Activated CD8-positive, alpha-beta T cell treated with anti-CD3 and anti-CD28 coated beads for 36 hours (primary cell): ENCODE results near the gene USP21. TPM values are rescaled to one million over a fixed set of nuclear protein-coding genes. Genes with fewer than 3 reads are reported as not detected.

Experiments
- ATAC-seq: fragments of 200-7000 bp; cut with Tn5 transposase; one replicate; pipeline ENCODE4 v1.10.0; 2021; ENCODE audit warnings: mild to moderate bottlenecking, moderate library complexity
- CTCF ChIA-PET: fragments of 350-600 bp; sonication (Branson Sonifier 250); formaldehyde crosslinking; loops from one replicate; lab custom pipeline; 2021; ENCODE audit warnings: antibody characterized with exemption; lab: Charles Lee
- POLR2A ChIA-PET: fragments of 350-600 bp; sonication (Branson Sonifier 250); formaldehyde crosslinking; loops from one replicate; lab custom pipeline; 2021; ENCODE audit warnings: antibody characterized with exemption; lab: Charles Lee
- DNase-seq: peaks from one replicate; pipeline ENCODE4 v3.0.0-alpha.2; 2020
- H3K27ac Mint-ChIP-seq: one replicate; pipeline ENCODE4 v1.8.0; 2021; ENCODE audit warnings: mild to moderate bottlenecking, mixed read lengths
- H3K27me3 Mint-ChIP-seq: one replicate; pipeline ENCODE4 v1.8.0; 2021; ENCODE audit warnings: mixed read lengths
- H3K36me3 Mint-ChIP-seq: one replicate; pipeline ENCODE4 v1.8.0; 2021; ENCODE audit warnings: low read depth, mixed read lengths
- H3K4me1 Mint-ChIP-seq: one replicate; pipeline ENCODE4 v1.8.0; 2021; ENCODE audit warnings: low read depth, mixed read lengths
- H3K4me3 Mint-ChIP-seq: one replicate; pipeline ENCODE4 v1.8.0; 2021; ENCODE audit warnings: mild to moderate bottlenecking, moderate library complexity, mixed read lengths
- H3K9me3 Mint-ChIP-seq: one replicate; pipeline ENCODE4 v1.8.0; 2021; ENCODE audit warnings: mixed read lengths
- intact Hi-C: fragments of 100-400 bp; cut with micrococcal nuclease; formaldehyde crosslinking; loops from one replicate; pipeline ENCODE4 v1.10.0; 2022
- total RNA-seq, 2 experiments: library from RNA; stranded (reverse); gene quantifications; one replicate each; pipeline ENCODE4 v1.2.3, GENCODE V29; 2021
- TF ChIP-seq, protein P1 (sequence below): fragments of 200-600 bp; IDR thresholded peaks from one replicate; pipeline ENCODE4 v1.8.0; 2022; ENCODE audit warnings: antibody characterized with exemption, mild to moderate bottlenecking

The USP21 gene
- total RNA-seq, 2 experiments from 2014 or later = 24.4 to 26.7 TPM

DNA sequence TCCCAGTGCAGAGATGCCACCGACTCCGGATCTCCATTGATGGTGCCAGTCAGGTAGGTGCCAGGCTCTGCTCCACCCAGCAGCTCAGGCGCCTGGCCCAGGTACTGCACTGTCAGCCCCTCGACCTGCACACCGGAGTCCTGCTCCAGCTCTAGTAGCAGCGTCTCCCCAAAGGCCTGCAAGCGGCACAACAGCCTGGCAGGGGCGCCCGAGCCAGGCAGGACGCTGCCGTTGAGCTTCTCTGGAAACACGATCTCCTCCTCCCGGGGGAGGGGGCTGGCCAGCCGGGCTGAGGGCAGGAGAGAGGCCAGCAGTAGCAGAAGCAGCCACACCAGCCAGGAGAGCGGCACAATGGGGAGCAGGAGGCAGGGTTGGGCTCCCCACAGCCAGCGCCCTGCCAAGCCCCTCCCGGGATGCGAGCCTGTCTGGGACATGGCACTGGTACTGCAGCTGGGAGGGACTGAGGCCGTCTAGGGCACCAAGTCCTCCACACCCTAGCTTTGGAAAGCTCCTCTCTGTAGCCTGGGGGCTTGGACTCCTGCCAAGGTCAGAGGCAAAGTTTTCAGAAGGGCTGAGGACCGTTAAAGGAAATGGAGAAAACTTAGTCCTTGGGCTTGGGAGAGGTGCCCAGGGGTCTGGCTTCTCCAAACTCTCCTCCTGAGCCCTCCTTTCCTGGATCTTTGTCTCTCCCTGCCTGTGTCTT is 39.0 kb downstream of the USP21 start:
- ATAC-seq (no peak), DNase-seq (no peak)
- peak overlapping the region; percentile 26 for H3K27ac Mint-ChIP-seq
- intact Hi-C loops = loop anchor here (10.0 kb wide), 1 partner anchor 106 kb away; the partner anchor contains the start of gene MPZ
- POLR2A ChIA-PET = interaction anchor here (1.2 to 6.3 kb wide), 2 partner anchors 21 to 24 kb away, joined by 3 to 82 read pairs; partner anchors contain the start of genes APOA2 and TOMM40L
- H3K4me3 Mint-ChIP-seq = no peak overlapping the region
- peaks cover 38% of the 10 kb centered on the region for H3K4me1 Mint-ChIP-seq
- CTCF ChIA-PET = interaction anchor here (0.8 to 18.7 kb wide), 2 partner anchors 25 to 184 kb away, joined by 5 to 306 read pairs; partner anchors contain the start of genes APOA2 and TOMM40L
- TF ChIP-seq, protein P1, sequence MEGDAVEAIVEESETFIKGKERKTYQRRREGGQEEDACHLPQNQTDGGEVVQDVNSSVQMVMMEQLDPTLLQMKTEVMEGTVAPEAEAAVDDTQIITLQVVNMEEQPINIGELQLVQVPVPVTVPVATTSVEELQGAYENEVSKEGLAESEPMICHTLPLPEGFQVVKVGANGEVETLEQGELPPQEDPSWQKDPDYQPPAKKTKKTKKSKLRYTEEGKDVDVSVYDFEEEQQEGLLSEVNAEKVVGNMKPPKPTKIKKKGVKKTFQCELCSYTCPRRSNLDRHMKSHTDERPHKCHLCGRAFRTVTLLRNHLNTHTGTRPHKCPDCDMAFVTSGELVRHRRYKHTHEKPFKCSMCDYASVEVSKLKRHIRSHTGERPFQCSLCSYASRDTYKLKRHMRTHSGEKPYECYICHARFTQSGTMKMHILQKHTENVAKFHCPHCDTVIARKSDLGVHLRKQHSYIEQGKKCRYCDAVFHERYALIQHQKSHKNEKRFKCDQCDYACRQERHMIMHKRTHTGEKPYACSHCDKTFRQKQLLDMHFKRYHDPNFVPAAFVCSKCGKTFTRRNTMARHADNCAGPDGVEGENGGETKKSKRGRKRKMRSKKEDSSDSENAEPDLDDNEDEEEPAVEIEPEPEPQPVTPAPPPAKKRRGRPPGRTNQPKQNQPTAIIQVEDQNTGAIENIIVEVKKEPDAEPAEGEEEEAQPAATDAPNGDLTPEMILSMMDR = no peak
- H3K9me3 Mint-ChIP-seq = no peaks in the 10 kb centered on the region
- H3K36me3 Mint-ChIP-seq = peaks cover 7% of the 10 kb centered on the region
- H3K27me3 Mint-ChIP-seq = no peaks in the 10 kb centered on the region

DNA sequence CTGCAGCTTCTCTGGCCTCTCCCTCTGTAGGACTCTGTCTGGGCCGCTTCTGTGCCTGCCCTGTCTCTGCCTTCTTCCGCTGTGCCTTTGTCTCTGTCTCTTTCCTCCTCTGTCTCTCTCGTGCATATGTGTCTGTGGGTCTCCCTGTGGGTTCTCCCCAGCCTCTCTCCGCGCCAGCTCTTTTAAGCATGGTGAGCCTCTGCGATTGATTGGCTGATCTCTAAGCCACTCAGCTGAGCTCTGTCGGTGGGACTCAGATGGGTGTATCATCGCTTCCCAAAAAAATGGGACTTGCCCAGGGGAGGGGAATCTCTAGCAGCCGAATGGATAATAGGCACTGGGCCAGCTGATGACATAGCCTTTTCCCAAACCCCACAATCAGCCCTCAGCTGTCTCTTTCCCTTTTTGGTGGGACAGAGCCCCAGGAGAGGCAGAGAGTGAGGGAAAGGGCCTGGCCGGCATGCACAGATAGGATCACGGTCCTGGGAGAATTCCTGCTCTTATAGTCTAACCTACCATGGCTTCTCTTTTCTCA is 39.7 kb downstream of the USP21 start, which contains the start of gene ADAMTS4:
ADAMTS4 (minus strand) TSS at position 158 of the 535 bp plus-strand sequence. CDS start 427 bp downstream, outside the sequence.
- Mint-ChIP-seq H3K27ac (peak within 1 kb of the TSS; percentile 96), H3K27me3 (no peaks in the 10 kb centered on the region), H3K36me3 (peaks cover 10% of the 10 kb centered on the region), H3K4me3 (peak within 1 kb of the TSS; percentile 89), H3K9me3 (no peaks in the 10 kb centered on the region), H3K4me1 (peaks cover 44% of the 10 kb centered on the region)
- TF ChIP-seq, protein P1 = no peak
- intact Hi-C loops = loop anchor here (10.0 kb wide), 1 partner anchor 106 kb away; the partner anchor contains the start of gene MPZ
- ChIA-PET CTCF (interaction anchor here (0.7 to 18.7 kb wide), 5 partner anchors 8 to 183 kb away, joined by 3 to 306 read pairs (median 4); partner anchors contain the start of genes APOA2 and TOMM40L), POLR2A (interaction anchor here (1.2 to 6.3 kb wide), 2 partner anchors 22 to 24 kb away, joined by 3 to 82 read pairs; partner anchors contain the start of genes APOA2 and TOMM40L)
- ATAC-seq (no peak), DNase-seq (no peak)

DNA sequence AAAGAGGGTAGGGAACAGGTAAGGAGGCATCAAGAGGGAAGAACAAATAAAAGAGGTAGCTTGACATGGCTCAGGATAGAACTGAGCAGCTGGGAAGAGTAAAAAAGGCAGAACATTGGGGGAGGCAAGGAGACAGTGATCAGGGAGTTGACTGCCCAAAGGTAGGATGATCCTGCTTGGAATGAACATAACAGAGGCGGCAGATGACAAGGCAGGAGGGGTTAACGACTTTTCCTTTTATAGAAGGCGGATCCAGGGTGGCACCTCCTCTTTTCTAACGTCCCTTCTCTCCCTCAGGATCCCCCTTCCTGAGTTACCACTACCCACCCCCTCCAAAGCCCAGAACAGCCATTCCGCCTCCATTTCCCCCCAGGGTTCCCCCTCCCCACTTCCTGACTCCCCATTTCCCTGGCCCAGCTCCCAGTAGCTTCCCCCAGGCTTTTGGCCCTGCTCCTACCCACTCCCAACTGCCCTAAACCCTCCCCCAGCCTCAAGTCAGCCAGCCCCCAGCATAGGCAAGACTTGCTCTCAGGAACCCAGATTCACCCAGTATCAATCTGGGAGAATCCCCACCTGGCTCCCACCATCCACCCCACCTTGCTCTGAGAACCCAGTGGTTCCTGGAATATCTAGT is 40.3 kb downstream of the USP21 start:
- no peak for ATAC-seq
- peak overlapping the region; percentile 89 for H3K4me3 Mint-ChIP-seq
- peak overlapping the region; percentile 96 for H3K27ac Mint-ChIP-seq
- ChIA-PET CTCF (interaction anchor here (0.7 to 18.7 kb wide), 4 partner anchors 9 to 23 kb away, joined by 3 to 306 read pairs (median 4); partner anchors contain the start of genes APOA2 and TOMM40L), POLR2A (interaction anchor here (1.2 to 6.3 kb wide), 2 partner anchors 23 kb away, joined by 3 to 82 read pairs; partner anchors contain the start of genes APOA2 and TOMM40L)
- TF ChIP-seq, protein P1 = no peak
- H3K36me3 Mint-ChIP-seq = peaks cover 17% of the 10 kb centered on the region
- no peak for DNase-seq
- intact Hi-C loops = loop anchor here (10.0 kb wide), 1 partner anchor 105 kb away; the partner anchor contains the start of gene MPZ
- no peaks in the 10 kb centered on the region for H3K27me3 Mint-ChIP-seq
- no peaks in the 10 kb centered on the region for H3K9me3 Mint-ChIP-seq
- peaks cover 51% of the 10 kb centered on the region for H3K4me1 Mint-ChIP-seq

DNA sequence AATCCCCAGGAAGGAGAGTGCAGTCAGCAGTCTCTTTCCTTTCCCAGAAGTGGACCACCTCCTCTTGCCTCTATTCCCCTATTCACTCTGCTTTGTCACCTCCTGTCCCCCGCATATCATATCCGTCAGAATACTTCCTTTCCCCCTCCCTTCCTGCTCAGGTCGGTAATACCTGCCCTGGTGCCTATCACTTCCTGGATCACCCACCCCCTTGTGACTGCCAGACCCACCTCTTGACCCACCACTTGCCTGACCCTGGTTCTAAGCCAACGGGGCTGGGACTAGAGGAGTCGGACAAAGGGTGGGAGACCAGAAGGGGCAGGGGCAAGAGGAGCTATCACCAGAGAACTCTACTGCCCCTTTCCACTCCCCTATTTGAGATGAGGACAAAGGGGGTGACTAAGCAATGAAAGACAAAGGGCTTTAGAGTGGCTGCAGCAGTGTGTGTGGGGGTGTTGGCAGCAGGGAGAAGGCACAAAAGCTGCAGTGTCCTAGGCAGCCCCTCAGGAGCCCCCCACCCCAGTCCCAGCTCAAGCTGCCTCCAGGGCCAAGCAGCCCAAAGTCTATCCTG is 41.2 kb downstream of the USP21 start:
- POLR2A ChIA-PET = interaction anchor here (1.0 to 6.3 kb wide), 6 partner anchors 8 to 30 kb away, joined by 3 to 82 read pairs (median 12); partner anchors contain the start of genes APOA2, FCER1G and TOMM40L

More for the DNA sequence above, 41.2 kb downstream of the USP21 start:
- peak; percentile 43 for ATAC-seq
- peak overlapping the region; percentile 96 for H3K27ac Mint-ChIP-seq
- TF ChIP-seq, protein P1 = no peak
- H3K4me1 Mint-ChIP-seq = peaks cover 50% of the 10 kb centered on the region
- H3K36me3 Mint-ChIP-seq = peaks cover 24% of the 10 kb centered on the region
- intact Hi-C loops = no loop called here
- CTCF ChIA-PET = interaction anchor here (1.4 to 18.7 kb wide), 3 partner anchors 8 to 182 kb away, joined by 6 to 306 read pairs (median 76); partner anchors contain the start of genes APOA2 and TOMM40L
- H3K4me3 Mint-ChIP-seq = peak overlapping the region; percentile 89
- no peaks in the 10 kb centered on the region for H3K27me3 Mint-ChIP-seq
- DNase-seq = peak; percentile 43
- H3K9me3 Mint-ChIP-seq = no peaks in the 10 kb centered on the region
